Ovary (tissue), 9 donors: ENCODE measurements around the gene SLC6A9. TPM values are rescaled to one million over a fixed set of nuclear protein-coding genes. Genes with fewer than 3 reads are reported as not detected.
A peak's percentile ranks its signal among the peaks of the same experiment; 100 is the strongest.

Source experiments
- DNase-seq, 5 donors: peaks; one replicate each; pipeline ENCODE4 v3.0.0-alpha.2; 2019 to 2020
- H3K27ac ChIP-seq, 2 donors: fragments of 200-600 bp; one replicate each; pipeline versions ENCODE4 v1.5.1 to v1.8.0; 2019 to 2022
- H3K27me3 ChIP-seq: fragments of 200-600 bp; one replicate; pipeline ENCODE4 v1.8.0; 2022
- H3K36me3 ChIP-seq: fragments of 200-600 bp; sonication (generic); one replicate; pipeline ENCODE4 v1.5.1; 2019
- H3K4me1 ChIP-seq: one replicate; pipeline ENCODE4 v1.8.1; 2013; ENCODE audit warnings: mild to moderate bottlenecking, moderate library complexity; ENCODE audit not compliant: insufficient read depth
- H3K4me3 ChIP-seq: fragments of 200-600 bp; sonication (generic); one replicate; pipeline ENCODE4 v1.5.1; 2017
- H3K9me3 ChIP-seq, 2 donors: fragments of 200-600 bp in 1 of 2; sonication (generic) in 1 of 2; one replicate each; pipeline versions ENCODE4 v1.5.1 to v1.8.1; 2013 to 2019; ENCODE audit warnings: mild to moderate bottlenecking in 1 of 2, moderate library complexity in 1 of 2
- CTCF ChIP-seq, 3 donors: fragments of 450-650 bp in 2 of 3; fragments of 200-600 bp in 1 of 3; IDR thresholded peaks; one replicate each; pipeline versions ENCODE4 v1.5.1 to v1.8.0; 2016 to 2022; ENCODE audit warnings: antibody characterized with exemption in 3 of 3, mild to moderate bottlenecking in 1 of 3
- EP300 ChIP-seq: sonication (generic); formaldehyde crosslinking; IDR thresholded peaks from one replicate; pipeline ENCODE4 v1.6.1; 2017; ENCODE audit warnings: antibody characterized with exemption
- POLR2A ChIP-seq: fragments of 450-650 bp; IDR thresholded peaks from one replicate; pipeline ENCODE4 v1.6.1; 2017; ENCODE audit warnings: antibody characterized with exemption, mild to moderate bottlenecking, moderate library complexity
- WGBS, 3 donors: extraction: QIAGEN DNeasy Blood & Tissue Kit in 1 of 3; methylation state at CpG; one replicate each; pipeline versions ENCODE4 v1.1.5 to v1.1.7; 2013 to 2017; 5-methylcytosine and 5-hydroxymethylcytosine counted together
- intact Hi-C, 4 donors: fragments of 100-400 bp; cut with DNase I; formaldehyde crosslinking; loops; one replicate each; pipeline versions ENCODE4 v1.11.0 to v1.15.1; 2022 to 2023
- polyA plus RNA-seq, 2 donors: library from polyadenylated mRNA; stranded (reverse); fragments of 200-250 nt in 1 of 2; fragments of 350-450 nt in 1 of 2; fragmentation: Illumina TruSeq in 1 of 2; extraction: RNeasy Lipid Tissue Mini Kit (QIAGEN cat#74804) in 1 of 2; gene quantifications; one replicate each; pipeline ENCODE4 v1.2.3, GENCODE V29; 2013 to 2014
- total RNA-seq, 7 donors: library from RNA; depleted of rRNA in 2 of 7; stranded (reverse); fragments of >200 nt in 2 of 7; fragmentation: NEBNext Ultra II Directional in 3 of 7; extraction: Animal tissue kit (Norgen Biotek cat#: 25700) in 3 of 7; gene quantifications; one replicate each; pipeline versions ENCODE4 v1.1.0 to v1.2.4, GENCODE V29; 2016 to 2023
- donor health status: DM: no; HTN: no; CAD: no; lungs with moderate emphysema.
- donor health status: DM: no; HTN: no; CAD: no.
- donor health status: Bipolar disorder and iron deficiency.
- donor health status: DM: yes; HTN: yes; CAD: no.
- donor health status: DM: no; HTN: no; CAD: no.
- donor health status: DM: yes; HTN: yes; CAD: no.

SLC6A9 gene
- total and polyA plus RNA-seq, 9 donors = 1.1 to 74.1 (median 4.6) TPM

GRCh38 chr1:43975249-43975961 is 55.9 kb downstream of the SLC6A9 start:
- Histone ChIP-seq H3K36me3 (no peaks in the 10 kb centered on the region), H3K27me3 (no peaks in the 10 kb centered on the region), H3K27ac (peak overlapping the region; percentile 43 to 78), H3K4me3 (peak overlapping the region; percentile 92), H3K9me3 (no peaks in the 10 kb centered on the region), H3K4me1 (peaks cover 22% of the 10 kb centered on the region)
- TF ChIP-seq CTCF (IDR thresholded peaks at IDR 0.05) (no peak), POLR2A (no peak), EP300 (no peak)
- DNase-seq = peak in 4 of 5 donors; percentile 45 to 66 (median 55)
- intact Hi-C loops = no loop called here
- WGBS, 3 donors = 1 to 2% (median 2%) methylated on average over 33 to 34 of the region's 34 CpGs

GRCh38 chr1:43974443-43975248 is 56.6 kb downstream of the SLC6A9 start, which contains the start of gene ATP6V0B:
Gene ATP6V0B (plus strand): TSS chr1:43974960. CDS start chr1:43975041, 81 bp downstream.
- H3K4me1 ChIP-seq = peaks cover 20% of the 10 kb centered on the region
- H3K9me3 ChIP-seq = no peaks in the 10 kb centered on the region
- no peaks in the 10 kb centered on the region for H3K27me3 ChIP-seq
- no peaks in the 10 kb centered on the region for H3K36me3 ChIP-seq
- peak; percentile 92 to 96 (median 94) for DNase-seq
- WGBS, 3 donors = 0 to 1% (median 0%) methylated on average over 73 to 93 of the region's 93 CpGs
- TF ChIP-seq EP300 = no peak
- peak in 1 of 3 donors; percentile 68 for TF ChIP-seq CTCF (IDR thresholded peaks at IDR 0.05)
- TF ChIP-seq POLR2A = peak; percentile 92
- H3K27ac ChIP-seq = peak within 1 kb of the TSS; percentile 43 to 78
- intact Hi-C loops = no loop called here
- H3K4me3 ChIP-seq = peak within 1 kb of the TSS; percentile 92

- no peak for DNase-seq
- Histone ChIP-seq H3K9me3 (no peaks in the 10 kb centered on the region), H3K4me1 (peaks cover 20% of the 10 kb centered on the region), H3K27me3 (no peaks in the 10 kb centered on the region), H3K36me3 (no peaks in the 10 kb centered on the region), H3K4me3 (peak overlapping the region; percentile 92), H3K27ac (peak overlapping the region; percentile 43 to 78)
- intact Hi-C loops = no loop called here
- WGBS, 3 donors = 36 to 44% (median 41%) methylated on average over 9 of the region's 9 CpGs
- TF ChIP-seq CTCF (IDR thresholded peaks at IDR 0.05) (no peak), POLR2A (no peak), EP300 (no peak)
Observed at GRCh38 chr1:43973981-43974442, 57.2 kb downstream of the SLC6A9 start.

- TF ChIP-seq POLR2A (no peak), EP300 (no peak), CTCF (IDR thresholded peaks at IDR 0.05) (no peak)
- H3K27me3 ChIP-seq = no peaks in the 10 kb centered on the region
- H3K9me3 ChIP-seq = no peaks in the 10 kb centered on the region
- H3K4me3 ChIP-seq = no peak overlapping the region
- no peaks in the 10 kb centered on the region for H3K36me3 ChIP-seq
- peaks cover 13% of the 10 kb centered on the region for H3K4me1 ChIP-seq
- WGBS, 3 donors = 91 to 95% (median 93%) methylated on average over 17 of the region's 17 CpGs
- no peak overlapping the region for H3K27ac ChIP-seq
- intact Hi-C loops = no loop called here
- DNase-seq = no peak
Observed at GRCh38 chr1:43971336-43971980, 59.8 kb downstream of the SLC6A9 start.
